GM19467 (cell line): ENCODE data around the gene TIMM22.
A peak's percentile ranks its signal among the peaks of the same experiment; 100 is the strongest.
"Not testable (repeated sequence)": the region's sequence is repeated elsewhere in the genome, so short reads cannot be mapped to it uniquely, and the experiment has no call there.

Experiments
- ATAC-seq: cut with Tn5 transposase; IDR thresholded peaks from one replicate; pipeline ENCODE4 v1.9.1; 2021; ENCODE audit warnings: mild to moderate bottlenecking, moderate library complexity; ENCODE audit not compliant: unreplicated experiment

The TIMM22 gene

DNA sequence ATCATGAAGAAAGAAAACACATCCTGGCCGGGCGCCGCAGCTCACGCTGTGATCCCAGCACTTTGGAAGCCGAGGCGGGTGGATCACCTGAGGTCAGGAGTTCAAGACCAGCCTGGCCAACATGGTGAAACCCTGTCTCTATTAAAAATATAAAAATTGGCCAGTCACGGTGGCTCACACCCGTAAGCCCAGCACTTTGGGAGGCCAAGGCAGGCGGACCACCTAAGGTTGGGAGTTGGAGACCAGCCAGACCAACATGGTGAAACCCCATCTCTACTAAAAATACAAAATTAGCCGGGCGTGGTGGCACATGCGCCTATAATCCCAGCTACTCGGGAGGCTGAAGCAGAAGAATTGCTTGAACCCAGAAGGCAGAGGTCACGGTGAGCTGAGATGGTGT lies 25.1 kb upstream of the TIMM22 start:
- ATAC-seq, result not testable (repeated sequence)

DNA sequence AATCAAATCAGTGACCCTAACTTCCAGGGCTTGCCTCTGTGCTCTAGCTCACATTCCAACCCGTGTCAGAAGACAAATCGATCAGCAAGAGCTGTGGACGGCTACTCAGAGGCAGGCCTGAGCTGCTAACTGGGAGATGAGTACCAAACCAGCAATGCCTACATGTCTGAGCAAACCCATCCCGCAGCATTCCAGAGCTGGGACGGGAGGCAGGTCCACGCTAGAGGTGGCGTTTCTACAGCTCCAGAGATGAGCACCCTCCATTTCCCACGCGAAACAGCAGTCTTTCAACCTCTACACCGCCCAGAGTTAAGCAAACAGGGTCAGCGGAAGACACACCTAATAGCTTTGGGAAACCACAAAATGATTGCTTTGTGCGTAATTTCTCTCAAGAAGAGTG lies 23.9 kb upstream of the TIMM22 start:
- ATAC-seq, result no peak

DNA sequence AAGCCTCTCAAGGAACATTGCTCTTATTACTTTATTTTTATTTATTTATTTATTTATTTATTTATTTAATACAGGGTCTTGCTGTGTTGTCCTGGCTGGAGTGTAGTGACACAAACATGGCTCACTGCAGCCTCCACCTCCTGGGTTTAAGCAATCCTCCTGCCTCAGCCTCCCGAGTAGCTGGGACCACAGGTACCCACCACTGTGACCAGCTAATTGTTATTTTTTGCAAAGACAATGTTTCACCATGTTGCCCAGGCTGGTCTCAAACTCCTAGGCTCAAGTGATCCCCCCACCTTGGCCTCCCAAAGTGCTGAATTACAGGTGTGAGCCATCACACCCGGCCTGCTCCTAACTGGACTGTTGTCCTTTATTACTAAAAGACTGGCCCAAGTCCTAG lies 22.2 kb upstream of the TIMM22 start:
- not testable (repeated sequence) for ATAC-seq

DNA sequence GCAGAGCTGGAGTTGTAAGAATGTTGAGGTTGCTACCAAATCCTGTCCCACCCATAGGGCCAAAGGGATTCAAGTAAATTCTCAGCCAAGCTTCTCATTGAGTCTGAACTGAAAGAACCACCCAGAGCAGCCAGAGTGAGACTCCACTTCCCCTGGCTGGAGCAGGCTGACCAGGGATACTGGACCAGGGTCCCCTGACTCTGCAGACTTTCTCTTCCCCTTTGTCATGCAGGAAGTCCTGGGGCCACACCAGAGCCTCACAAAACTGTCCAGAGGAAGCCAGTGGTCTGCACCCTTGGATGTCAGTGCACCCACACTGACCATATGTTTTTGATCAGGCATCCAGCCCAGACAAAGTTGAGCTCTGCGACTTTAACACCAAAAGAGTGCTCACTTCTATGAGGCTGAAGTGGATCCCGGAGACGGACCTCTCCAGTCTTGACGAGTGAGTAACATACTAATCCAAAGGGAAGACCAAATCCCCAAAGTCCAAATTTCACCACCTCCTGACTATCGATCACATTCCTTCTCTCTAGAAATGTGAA lies 21.5 kb upstream of the TIMM22 start:
- no peak for ATAC-seq

DNA sequence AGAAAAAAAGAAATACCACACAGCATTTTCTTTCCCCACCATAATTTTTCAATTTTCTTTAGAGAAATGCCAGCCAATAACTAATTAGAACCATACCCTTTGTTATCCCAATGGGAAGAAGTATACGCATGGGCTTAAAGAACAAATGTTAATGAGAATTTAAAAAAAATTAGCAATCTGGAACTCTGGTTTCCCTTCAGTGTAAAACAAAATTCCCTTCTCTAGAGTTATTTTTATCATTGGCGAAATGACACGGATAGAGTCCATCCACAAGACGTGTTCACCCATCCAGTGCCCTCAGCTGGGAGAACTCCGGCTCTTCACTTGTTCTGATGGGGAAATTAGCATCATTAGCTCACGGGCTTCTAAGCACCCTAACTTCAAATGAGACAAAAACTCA lies 20.6 kb upstream of the TIMM22 start:
- no peak for ATAC-seq

DNA sequence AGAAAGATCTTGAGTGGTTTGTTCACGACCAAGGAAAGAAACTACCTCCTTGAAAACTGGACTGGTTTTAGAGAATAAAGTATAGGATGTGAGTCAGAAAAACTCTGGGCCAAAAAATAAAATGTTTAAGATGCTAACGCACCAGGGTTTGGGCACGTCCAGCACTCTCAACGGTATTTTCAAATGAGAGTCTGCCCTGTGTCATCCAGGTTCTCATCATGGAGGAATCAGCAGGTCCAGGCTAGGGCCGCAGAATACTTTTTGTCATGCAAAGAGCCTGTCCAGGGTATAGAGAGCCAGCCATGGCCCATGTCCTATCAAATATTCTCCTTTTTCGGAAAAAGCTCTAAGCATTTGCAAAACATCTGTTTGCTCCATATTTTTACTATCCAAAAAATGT lies 19.8 kb upstream of the TIMM22 start:
- ATAC-seq, result no peak

DNA sequence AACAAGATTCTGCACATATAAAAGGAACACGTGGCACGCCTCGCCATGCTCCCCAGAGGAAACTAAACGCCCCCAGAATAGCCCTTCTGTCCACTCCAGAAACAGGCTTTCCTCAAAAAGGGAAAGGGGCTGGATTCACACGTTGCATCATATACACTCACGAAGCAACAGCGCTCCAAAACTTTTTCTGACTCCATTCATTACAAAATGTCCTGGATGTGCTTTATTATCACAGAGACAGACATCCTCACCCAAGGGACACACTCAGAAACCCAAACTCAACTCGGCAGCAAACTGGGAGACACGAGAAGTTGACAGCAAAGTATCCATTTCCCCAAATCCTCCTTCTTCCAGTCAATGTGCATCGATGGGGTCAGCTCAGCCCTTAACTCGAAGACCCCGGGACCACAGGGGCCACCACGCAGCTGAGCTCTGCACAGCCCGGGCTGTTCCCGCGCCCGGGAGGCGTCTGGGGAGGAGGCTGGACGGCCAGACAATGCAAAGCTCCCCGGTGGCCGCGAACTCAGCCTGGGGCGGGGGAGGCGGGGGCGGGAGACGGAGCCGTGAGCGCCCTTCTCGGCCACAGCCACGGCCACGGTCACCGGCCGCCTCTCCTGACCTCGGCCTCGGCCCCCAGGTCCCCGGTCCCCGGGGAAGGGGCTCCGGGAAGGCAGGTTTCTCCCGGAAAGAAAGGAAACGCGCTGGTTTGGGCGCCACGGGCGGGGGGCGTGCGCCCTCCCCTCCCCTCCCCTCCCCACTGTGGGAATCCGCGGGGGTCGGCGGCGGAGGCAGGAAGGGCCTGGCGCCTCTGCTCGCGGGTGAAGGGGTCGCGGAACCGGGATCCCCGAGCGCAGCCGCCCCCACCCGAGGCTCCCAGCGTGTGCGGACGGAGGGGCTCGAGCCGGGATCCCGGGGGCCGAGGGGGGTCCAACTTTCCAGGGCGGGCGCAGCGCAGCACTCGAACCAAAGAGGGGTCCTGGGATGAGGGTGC lies 18.5 kb upstream of the TIMM22 start:
- ATAC-seq, result no peak

DNA sequence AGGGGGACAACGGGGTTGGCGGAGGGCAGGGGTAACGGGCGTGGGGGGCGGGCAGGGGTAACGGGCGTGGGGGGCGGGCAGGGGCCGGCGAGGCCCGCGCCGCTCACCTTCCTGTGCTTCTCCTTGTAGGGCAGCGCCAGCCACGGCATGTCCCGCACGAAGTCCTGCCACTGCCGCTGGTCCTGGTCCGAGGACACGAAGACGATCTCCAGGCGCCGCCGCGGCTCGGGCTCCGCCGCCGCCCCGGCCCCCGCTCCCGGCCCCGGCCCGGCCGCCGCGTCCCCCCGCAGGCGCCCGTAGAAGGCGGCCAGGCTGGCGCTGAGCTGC lies 17.8 kb upstream of the TIMM22 start:
- no peak for ATAC-seq

DNA sequence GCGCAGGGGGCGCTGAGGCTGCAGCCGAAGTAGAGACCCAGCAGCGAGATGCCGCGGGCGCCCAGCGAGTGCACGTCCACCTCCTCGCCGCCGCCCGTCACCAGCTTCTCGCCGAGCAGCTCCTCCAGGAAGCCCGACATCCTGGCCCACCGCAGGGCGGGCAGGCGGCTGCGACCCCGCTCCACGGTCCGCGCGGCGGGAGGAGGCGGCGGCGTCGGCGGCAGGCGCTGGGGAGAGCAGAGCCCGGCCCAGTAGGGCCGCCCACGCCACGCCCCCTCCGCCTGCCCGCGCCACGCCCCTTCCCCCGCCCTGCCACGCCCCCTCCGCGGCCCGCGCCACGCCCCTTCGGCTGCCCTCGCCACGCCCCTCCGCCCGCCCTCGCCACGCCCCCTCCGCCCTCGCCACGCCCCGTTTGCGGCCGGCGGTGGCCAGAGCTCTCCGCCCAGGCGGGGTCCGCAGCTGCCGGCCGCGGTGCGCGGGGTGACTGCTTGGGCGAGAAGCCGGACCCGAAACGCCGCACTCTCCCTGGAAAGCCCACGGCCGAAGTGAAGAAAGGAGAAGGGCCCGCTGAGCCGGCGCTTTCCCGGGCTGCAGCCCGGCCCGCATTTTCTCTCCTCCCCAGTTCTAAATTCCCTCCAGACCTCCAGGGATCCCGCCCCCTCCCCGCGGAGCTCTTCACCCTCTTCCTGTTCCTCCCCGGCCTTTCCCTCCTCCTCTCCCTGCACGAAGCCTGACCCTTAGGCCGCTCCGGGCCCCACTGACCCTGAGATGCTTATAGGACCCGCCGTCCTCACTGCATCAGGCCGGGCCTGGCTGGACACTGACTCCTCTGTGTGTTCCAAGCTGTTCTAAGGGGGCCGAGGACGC lies 17.2 kb upstream of the TIMM22 start, which contains the start of gene NXN:
Gene NXN, minus strand, starts transcription at position 238 of the 867 bp plus-strand sequence.
- ATAC-seq, result peak; percentile 59

DNA sequence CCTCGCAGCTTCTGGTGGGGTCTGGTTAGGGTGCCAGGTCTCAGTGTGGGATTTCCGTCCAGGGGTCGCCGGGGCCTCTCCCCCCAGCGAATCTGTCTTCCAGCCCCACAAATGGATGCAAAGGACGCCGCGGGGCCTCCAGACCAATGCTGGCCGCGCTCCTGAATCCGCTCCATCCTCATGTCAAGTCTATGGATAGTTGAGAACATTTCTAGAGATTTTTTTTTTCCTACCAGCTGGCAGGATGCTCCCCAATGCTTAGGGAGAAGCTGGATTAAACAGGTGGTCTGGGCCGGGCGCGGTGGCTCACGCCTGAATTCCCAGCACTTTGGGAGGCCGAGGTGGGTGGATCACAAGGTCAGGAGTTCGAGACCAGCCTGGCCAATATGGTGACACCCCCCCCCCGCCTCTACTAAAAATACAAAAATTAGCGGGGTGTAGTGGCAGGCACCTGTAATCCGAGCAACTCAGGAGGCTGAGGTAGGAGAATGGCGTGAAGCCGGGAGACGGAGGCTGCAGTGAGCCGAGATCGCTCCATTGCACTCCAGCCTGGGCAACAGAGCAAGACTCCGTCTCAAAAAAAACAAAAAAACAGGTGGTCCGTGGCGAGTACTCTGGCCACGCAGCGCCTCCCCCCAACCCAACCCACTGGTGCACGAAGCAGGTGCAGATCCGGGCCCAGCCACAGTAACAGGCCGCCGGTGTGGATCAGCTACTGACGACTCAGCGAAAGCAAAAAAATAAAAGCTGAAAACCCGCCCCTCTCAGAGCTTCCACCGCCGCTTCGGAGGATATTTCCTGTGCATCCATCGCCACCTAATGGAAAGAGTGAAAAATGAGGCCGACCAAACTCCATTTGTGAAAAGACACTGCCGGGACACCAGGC lies 16.3 kb upstream of the TIMM22 start:
- peak; percentile 41 for ATAC-seq

DNA sequence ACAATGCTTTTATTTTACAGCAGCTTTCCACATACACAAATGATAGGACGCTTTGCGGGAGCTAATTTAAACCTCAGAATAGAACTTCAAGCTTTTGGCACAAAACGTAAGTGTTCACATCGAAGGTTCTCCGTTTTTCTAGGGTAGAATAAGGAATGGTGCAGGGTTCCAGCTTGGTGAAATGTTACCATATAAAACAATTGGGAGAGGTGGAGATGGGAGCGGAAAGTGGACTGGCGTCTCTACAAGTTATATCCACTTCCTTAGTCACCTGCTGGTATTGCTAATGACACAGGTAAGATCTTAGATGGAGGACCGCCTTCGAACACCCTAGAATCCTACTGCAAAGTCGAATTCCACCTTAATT lies 15.7 kb upstream of the TIMM22 start:
- ATAC-seq, result no peak

DNA sequence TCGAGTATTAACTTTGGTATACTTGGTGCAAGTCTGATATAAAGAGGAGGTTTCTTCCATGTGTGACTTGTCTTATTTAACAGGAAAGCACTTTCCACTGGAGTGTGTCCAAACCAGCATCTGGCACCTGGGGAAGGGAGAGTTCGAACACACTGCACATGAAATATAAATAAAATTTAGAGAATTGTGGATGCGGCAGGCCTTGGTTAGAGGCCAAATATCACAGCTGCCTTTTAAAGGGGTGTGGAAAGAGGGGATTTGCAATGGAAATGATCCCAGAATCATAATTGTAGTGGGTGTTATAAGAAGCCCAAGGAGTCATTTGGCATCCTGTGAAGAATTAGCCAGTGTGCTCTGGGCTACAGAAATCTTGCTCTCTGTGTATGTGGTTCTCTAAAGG lies 13.0 kb upstream of the TIMM22 start:
- no peak for ATAC-seq

DNA sequence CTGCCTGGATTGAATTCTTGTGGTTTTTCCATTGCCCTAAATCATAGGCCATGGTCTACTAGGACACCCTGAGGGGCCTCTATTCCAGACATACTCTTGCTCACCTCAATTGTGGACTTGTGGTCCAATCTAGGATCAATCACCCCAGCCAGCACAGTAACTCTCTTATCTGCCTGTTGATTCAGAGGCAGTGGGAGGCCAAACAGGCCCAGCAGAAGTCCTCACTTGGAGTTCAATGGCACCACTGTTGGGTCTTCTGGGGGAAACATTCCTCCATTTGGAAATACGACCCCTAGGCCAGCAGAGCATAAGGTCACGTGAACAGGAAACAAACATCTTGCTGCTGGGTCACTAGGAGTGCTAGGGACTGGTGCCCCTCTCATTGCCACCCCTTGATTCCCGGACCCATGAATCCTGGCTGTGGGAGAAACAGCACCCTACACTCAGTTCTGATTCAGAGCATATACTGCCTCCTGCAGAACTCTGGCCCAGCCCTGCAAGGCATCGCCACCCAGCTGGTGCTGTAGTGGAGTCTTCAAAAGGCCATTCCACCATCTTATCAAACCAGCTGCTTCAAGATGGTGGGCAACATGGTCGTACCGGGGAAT lies 10.5 kb upstream of the TIMM22 start:
- no peak for ATAC-seq

DNA sequence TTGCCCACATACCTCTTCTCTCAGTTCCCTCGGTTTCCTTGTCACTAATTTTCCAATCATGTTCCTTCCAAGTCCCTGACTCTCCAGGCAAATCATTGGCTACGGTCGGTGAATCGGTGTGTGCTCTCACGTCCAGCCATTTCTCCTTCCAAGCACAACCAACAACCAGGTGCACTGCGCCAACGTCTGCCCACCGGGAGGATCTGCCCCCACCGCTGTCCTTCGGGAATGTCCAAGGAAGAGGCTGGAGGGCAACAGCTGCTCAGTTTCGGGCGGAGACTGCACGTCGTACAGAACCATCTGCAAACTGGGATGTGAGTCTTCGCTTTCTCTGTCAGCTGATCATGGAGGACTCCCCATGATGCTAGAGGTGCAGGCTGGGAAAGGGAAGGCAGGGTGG lies 9.0 kb upstream of the TIMM22 start:
- ATAC-seq, result no peak

DNA sequence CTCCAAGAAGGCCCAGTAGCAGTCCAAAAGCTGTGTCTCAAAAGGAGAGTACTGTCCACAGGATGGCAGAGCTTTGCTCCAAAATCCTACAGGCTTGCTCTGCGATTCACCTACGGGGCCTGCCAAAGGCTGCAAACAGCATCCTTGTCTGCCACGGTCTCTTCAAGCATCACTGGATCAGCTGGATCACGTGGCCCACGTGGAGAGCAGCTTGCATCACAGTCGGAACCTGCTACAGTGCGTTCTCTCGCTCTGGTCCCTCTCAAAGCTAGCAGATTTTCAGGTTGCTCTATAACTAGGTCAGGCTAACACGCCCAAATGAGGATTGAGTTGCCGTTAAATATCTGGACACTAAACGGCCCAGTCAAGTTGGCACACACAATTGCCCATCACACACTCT lies 8.4 kb upstream of the TIMM22 start:
- ATAC-seq, result no peak

DNA sequence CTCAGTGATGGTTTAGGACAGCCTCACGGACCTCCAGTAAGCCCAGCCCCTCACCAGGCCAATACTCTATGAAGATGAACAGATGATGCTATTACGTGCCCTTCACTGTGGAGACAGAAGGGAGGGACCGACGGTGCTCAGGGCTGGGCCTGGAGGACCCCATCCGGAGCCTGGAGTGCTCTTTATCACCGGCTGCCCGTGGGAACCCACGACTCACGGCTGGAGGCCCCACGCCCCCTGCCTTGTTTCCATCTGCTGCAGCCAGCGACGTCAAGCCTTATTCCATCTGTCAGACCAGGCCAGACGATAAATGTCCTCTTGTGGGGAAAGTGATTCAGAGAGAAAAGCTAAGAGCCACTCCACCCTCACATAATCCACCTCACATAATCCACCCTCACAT lies 4.0 kb upstream of the TIMM22 start:
- no peak for ATAC-seq

DNA sequence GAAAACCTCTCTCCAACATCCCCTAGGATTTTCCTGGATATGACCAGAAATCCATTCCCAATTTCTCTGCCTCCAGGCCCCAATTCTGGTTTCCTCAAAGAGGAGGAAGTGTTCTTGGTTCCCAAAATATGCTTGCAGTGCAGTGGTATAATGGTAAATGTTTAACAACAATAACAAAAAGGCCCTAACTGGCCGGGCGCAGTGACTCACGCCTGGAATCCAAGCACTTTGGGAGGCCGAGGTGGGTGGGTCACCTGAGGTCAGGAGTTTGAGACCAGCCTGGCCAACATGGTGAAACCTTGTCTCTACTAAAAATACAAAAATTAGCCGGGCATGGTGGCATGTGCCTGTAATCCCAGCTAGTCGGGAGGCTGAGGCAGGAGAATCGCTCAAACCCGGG lies 1.6 kb upstream of the TIMM22 start:
- not testable (repeated sequence) for ATAC-seq

DNA sequence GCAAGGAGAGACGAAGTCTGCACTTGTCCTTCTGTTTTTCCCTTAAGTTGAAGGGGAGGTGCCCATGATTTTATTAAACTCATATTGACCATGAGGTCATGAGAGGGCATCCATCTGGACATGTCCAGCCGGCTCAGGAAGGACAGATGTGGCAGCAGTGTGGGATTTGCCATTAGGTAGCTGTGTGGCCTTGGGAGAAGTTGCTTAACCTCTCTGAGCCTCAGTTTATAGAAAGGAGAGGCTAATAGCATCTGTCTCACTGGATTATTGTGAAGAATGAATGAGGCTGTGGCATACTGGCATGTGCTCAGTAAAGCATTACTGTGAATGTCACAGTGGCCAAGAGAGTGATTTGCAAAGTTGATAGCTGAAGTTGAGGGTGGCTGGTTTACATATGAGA lies 1.2 kb downstream of the TIMM22 start:
- ATAC-seq, result no peak

DNA sequence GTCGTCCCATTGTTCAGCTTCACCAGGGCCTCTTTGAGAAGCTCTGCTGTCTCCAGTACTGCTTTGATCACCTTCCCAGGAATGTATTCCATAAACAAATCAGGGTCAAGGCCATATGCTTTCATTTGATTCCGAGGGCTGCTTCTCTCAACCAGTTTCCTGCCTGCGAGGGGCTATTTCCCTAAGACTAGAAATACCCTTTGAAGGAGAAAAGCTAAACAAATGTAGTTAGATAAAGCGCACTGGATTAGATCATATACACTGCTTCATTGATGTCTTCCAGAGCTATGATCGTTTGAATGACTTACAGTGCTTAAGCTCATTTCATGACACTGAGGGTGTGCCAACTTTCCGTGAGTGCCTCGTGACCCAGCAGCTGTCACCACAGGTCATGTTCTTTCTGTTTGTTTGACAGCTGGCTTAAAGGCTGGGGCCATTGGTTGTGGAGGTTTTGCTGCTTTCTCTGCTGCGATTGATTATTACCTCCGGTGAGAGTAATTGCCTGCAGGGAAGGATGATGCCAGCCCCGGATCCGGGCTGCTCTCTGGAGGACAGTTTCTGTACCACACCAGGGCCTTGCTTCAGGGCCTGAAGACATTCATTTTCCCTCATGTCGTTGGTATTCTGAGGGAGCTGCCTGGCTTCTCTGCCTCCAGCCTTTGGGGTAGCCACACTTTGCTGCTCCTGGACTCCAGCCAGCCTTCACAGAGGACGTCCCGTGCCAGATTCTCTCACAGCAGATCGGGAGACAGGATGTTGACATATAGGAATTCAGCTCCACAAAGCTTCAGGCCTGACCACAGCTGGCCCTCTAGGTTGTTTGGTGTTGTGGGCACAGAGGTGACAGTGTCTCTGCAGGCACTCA lies 3.9 kb downstream of the TIMM22 start:
- no peak for ATAC-seq
